Measurements from ENCODE around the gene PRSS23. TPM values are rescaled to one million over a fixed set of nuclear protein-coding genes. Genes with fewer than 3 reads are reported as not detected.

Gene PRSS23
- total and polyA plus RNA-seq, 4 experiments from 2014 or later, result 0.08 TPM; not detected in 3

DNA sequence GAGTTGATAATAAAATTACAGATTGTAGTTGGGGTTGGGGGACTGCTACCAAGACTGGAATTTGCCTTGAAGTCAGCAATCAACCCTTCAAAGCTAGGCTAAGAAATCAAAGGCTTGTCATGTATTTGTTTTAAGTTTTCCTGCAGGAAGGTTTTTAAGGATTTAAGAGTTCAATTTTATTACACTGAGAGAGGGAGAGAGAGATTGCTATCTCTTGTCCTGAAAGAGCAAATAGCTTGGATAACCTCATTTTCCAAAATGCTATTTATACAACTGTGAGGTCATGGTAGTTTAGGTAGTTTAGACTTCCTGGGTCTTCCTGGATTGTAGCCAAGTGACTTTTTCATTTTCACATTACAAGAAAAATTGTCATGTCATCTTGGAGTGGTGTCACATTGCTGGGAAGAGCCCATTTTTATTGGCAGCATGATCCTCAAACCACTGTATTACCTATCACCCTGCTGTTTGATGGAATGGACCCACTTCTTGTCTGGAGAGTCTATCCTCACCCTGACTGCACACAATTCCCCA lies 10.1 kb upstream of the PRSS23 start:
- Mint-ChIP-seq H3K4me1 (no peaks in the 10 kb centered on the region), H3K4me3 (no peak overlapping the region), H3K9me3 (peaks cover 0 to 2% (median 0%) of the 10 kb centered on the region in 8 donors), H3K27ac (no peak overlapping the region), H3K27me3 (peaks cover 2 to 9% of the 10 kb centered on the region in 2 donors), H3K36me3 (no peaks in the 10 kb centered on the region)
- Histone ChIP-seq H3K4me3 (ENCODE audit: low read length in 2 of 2) (no peak overlapping the region), H3K27ac (ENCODE audit: low read depth, low read length) (no peak overlapping the region), H3K9me3 (ENCODE audit: control insufficient read depth in 1 of 2, low read length in 2 of 2) (no peaks in the 10 kb centered on the region), H3K36me3 (ENCODE audit: insufficient read depth, low read length) (no peaks in the 10 kb centered on the region), H3K4me1 (ENCODE audit: insufficient read depth, low read length) (no peaks in the 10 kb centered on the region), H3K27me3 (ENCODE audit: insufficient read depth, low read length) (no peaks in the 10 kb centered on the region)
- CTCF ChIA-PET (ENCODE audit: partially characterized antibody), result no interaction called here
- POLR2A ChIA-PET (ENCODE audit: partially characterized antibody), result no interaction called here
- intact Hi-C loops (cut with micrococcal nuclease), result no loop called here
- no peak for DNase-seq

DNA sequence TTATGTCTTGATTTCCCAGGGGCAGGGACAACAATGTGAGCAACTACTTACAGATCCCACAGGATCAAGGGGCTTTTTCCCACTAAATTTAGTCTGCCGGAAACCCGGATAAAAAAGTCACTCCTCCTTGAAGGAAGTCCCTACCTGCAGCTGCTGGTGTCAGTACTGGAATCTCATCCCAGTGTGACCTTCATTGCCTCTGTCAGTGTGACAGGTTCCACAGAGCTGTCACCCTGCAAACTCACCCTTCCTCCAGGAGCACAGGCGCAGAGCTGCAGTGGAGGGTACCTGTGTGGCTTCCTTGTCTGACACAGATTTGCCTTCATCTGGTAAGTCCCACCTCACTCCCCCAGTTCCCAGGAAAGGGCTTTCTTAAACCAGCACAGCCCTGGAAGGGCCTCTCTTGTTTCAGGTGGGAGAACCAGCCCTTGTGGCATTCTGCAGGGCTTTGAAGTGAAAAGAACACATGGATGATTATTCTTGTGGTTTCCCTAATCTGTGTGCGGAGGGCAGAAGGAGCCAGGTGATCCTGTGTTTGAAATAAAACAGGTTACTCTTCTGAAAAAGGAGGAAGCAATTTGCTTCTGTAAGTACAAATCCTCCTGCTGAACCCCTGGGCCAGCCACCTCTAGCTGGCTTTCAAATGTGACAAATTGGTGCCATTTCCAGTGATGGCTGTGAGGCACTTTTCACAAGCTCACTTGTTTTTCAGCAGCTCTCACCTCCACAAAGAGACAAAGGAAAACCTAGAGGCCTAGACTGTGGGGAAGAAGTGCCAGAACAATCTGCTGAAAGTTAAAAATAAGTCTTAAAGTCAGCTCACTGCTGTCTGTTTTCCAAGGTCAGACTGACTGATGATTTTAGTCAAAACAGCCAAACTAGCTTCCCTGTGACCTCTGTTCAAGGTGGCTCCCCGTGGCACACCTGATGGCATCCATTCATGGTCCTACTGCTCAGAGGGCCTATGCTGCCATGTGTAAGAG lies 9.2 kb upstream of the PRSS23 start:
- no peak overlapping the region for H3K27ac Mint-ChIP-seq

DNA sequence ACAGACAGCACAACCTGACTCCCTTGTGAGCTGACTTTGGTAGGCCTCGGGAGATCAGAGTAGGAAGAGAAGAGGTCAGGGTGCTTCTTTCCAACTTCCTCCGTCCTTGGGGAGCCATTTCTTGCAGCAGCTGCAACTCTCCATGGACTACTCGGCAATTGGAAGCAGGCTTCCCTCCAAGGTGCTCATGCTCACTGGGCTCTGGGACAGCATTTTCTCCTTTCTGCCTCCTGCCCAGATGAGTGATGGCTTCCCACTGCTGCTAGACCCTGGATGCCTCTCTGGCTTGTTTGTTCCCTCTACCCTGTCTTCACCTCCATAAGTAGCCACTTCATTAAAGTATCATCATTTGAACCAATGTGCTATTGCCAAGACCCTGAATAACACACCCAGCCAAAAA lies 8.2 kb upstream of the PRSS23 start:
- ChIA-PET POLR2A (ENCODE audit: partially characterized antibody) (no interaction called here), CTCF (ENCODE audit: partially characterized antibody) (interaction anchor here (1.0 kb wide), 1 partner anchor 337 kb away, joined by 3 read pairs; no protein-coding TSS in a partner anchor)
- no peaks in the 10 kb centered on the region for H3K4me1 ChIP-seq (ENCODE audit: insufficient read depth, low read length)
- no peaks in the 10 kb centered on the region for H3K4me1 Mint-ChIP-seq
- H3K9me3 Mint-ChIP-seq, result peaks cover 0 to 2% (median 0%) of the 10 kb centered on the region in 8 donors
- intact Hi-C loops (cut with micrococcal nuclease), result no loop called here
- H3K4me3 ChIP-seq (ENCODE audit: low read length in 2 of 2), result no peak overlapping the region
- H3K9me3 ChIP-seq (ENCODE audit: control insufficient read depth in 1 of 2, low read length in 2 of 2), result no peaks in the 10 kb centered on the region
- H3K4me3 Mint-ChIP-seq, result no peak overlapping the region
- H3K36me3 Mint-ChIP-seq, result no peaks in the 10 kb centered on the region
- no peak overlapping the region for H3K27ac ChIP-seq (ENCODE audit: low read depth, low read length)
- no peak overlapping the region for H3K27ac Mint-ChIP-seq
- peaks cover 11 to 17% of the 10 kb centered on the region in 2 donors for H3K27me3 Mint-ChIP-seq
- no peaks in the 10 kb centered on the region for H3K27me3 ChIP-seq (ENCODE audit: insufficient read depth, low read length)
- H3K36me3 ChIP-seq (ENCODE audit: insufficient read depth, low read length), result no peaks in the 10 kb centered on the region
- no peak for DNase-seq

More for the DNA sequence above, 9.2 kb upstream of the PRSS23 start:
- no peaks in the 10 kb centered on the region for H3K36me3 Mint-ChIP-seq
- no peaks in the 10 kb centered on the region for H3K4me1 ChIP-seq (ENCODE audit: insufficient read depth, low read length)
- no peak overlapping the region for H3K4me3 ChIP-seq (ENCODE audit: low read length in 2 of 2)
- ChIA-PET POLR2A (ENCODE audit: partially characterized antibody) (no interaction called here), CTCF (ENCODE audit: partially characterized antibody) (no interaction called here)
- H3K9me3 Mint-ChIP-seq, result peaks cover 0 to 2% (median 0%) of the 10 kb centered on the region in 8 donors
- no peaks in the 10 kb centered on the region for H3K27me3 ChIP-seq (ENCODE audit: insufficient read depth, low read length)
- H3K27ac ChIP-seq (ENCODE audit: low read depth, low read length), result no peak overlapping the region
- H3K36me3 ChIP-seq (ENCODE audit: insufficient read depth, low read length), result no peaks in the 10 kb centered on the region
- H3K9me3 ChIP-seq (ENCODE audit: control insufficient read depth in 1 of 2, low read length in 2 of 2), result no peaks in the 10 kb centered on the region
- no peak overlapping the region for H3K4me3 Mint-ChIP-seq
- no peaks in the 10 kb centered on the region for H3K4me1 Mint-ChIP-seq
- peaks cover 5 to 14% of the 10 kb centered on the region in 2 donors for H3K27me3 Mint-ChIP-seq
- DNase-seq, result no peak
- intact Hi-C loops (cut with micrococcal nuclease), result no loop called here

DNA sequence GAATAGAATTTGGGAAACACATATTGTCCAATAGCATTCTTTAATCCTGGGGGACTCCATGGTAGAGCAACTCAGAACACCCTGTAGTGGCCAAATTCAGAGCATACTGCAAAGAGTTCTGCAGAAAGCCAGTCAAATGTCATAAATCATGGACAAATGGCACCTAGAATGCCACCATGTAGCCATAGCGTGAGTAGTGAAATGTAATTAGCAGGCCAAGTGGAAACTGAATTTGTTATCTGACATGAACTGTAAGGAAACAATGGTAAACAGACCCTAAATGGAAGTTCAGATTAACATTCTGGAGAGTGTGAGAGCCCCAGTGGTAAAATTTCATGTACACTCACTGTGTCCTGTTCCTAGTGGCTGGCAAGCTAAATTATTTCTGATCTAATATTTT lies 7.0 kb upstream of the PRSS23 start:
- no peaks in the 10 kb centered on the region for H3K27me3 ChIP-seq (ENCODE audit: insufficient read depth, low read length)
- Mint-ChIP-seq H3K9me3 (peaks cover 0 to 2% (median 0%) of the 10 kb centered on the region in 8 donors), H3K4me3 (no peak overlapping the region), H3K27ac (no peak overlapping the region), H3K27me3 (peaks cover 13 to 22% of the 10 kb centered on the region in 2 donors), H3K36me3 (no peaks in the 10 kb centered on the region), H3K4me1 (peaks cover 0 to 2% (median 0%) of the 10 kb centered on the region in 4 donors)
- H3K9me3 ChIP-seq (ENCODE audit: control insufficient read depth in 1 of 2, low read length in 2 of 2), result no peaks in the 10 kb centered on the region
- DNase-seq, result no peak
- intact Hi-C loops (cut with micrococcal nuclease), result no loop called here
- POLR2A ChIA-PET (ENCODE audit: partially characterized antibody), result no interaction called here
- no peaks in the 10 kb centered on the region for H3K4me1 ChIP-seq (ENCODE audit: insufficient read depth, low read length)
- CTCF ChIA-PET (ENCODE audit: partially characterized antibody), result interaction anchor here (1.1 kb wide), 1 partner anchor 24 kb away, joined by 3 read pairs; no protein-coding TSS in a partner anchor
- H3K27ac ChIP-seq (ENCODE audit: low read depth, low read length), result no peak overlapping the region
- H3K36me3 ChIP-seq (ENCODE audit: insufficient read depth, low read length), result no peaks in the 10 kb centered on the region
- no peak overlapping the region for H3K4me3 ChIP-seq (ENCODE audit: low read length in 2 of 2)

DNA sequence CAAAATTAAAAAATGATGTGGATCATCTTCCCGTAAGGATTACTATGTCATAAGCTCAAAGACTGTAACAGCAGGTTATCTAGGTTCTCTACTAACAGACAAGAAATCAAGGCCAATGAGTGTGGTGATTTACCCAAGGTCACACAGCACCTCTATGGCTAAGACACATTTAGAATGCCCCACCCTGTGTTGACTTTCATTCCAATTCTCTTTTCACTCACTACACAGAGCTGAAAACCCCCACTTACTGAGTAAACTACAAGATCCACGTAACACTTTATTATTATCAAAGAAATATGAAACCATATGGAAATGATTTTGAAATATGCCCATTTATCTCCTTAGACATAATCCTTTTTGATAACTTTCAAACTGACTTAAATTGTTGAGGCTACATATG lies 4.8 kb upstream of the PRSS23 start:
- Histone ChIP-seq H3K9me3 (ENCODE audit: control insufficient read depth in 1 of 2, low read length in 2 of 2) (no peaks in the 10 kb centered on the region), H3K4me1 (ENCODE audit: insufficient read depth, low read length) (no peaks in the 10 kb centered on the region), H3K27me3 (ENCODE audit: insufficient read depth, low read length) (peaks cover 7% of the 10 kb centered on the region), H3K4me3 (ENCODE audit: low read length in 2 of 2) (no peak overlapping the region), H3K36me3 (ENCODE audit: insufficient read depth, low read length) (no peaks in the 10 kb centered on the region), H3K27ac (ENCODE audit: low read depth, low read length) (no peak overlapping the region)
- no peak overlapping the region for H3K27ac Mint-ChIP-seq
- POLR2A ChIA-PET (ENCODE audit: partially characterized antibody), result no interaction called here
- no peaks in the 10 kb centered on the region for H3K36me3 Mint-ChIP-seq
- peaks cover 0 to 8% (median 1%) of the 10 kb centered on the region in 4 donors for H3K4me1 Mint-ChIP-seq
- intact Hi-C loops (cut with micrococcal nuclease), result no loop called here
- DNase-seq, result no peak
- H3K9me3 Mint-ChIP-seq, result no peaks in the 10 kb centered on the region
- H3K4me3 Mint-ChIP-seq, result no peak overlapping the region
- H3K27me3 Mint-ChIP-seq, result peaks cover 18 to 20% of the 10 kb centered on the region in 2 donors
- CTCF ChIA-PET (ENCODE audit: partially characterized antibody), result no interaction called here

DNA sequence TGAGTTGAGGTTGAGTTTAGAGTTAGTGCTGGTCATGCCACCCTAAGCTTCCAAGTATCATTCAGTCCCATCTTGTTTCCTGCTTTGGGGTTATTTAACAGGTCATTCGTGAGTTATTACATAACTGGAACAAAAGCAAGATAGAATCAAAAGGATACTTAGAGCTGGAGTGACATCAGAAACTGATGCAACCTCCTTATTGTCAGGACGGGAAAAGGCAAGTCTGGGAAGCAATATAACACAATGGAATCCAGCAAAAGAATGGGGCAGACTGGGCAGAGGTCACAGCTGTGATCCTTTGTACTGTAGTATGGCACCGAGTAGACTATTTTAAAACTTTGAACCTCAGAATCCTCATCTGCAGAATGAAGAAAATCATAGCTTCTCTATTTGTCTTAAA lies 4.4 kb upstream of the PRSS23 start:
- H3K27ac ChIP-seq (ENCODE audit: low read depth, low read length), result no peak overlapping the region
- Mint-ChIP-seq H3K9me3 (no peaks in the 10 kb centered on the region), H3K27ac (no peak overlapping the region), H3K4me1 (peaks cover 0 to 12% (median 3%) of the 10 kb centered on the region in 4 donors), H3K27me3 (peaks cover 20 to 22% of the 10 kb centered on the region in 2 donors), H3K36me3 (no peaks in the 10 kb centered on the region), H3K4me3 (no peak overlapping the region)
- ChIA-PET CTCF (ENCODE audit: partially characterized antibody) (interaction anchor here (0.7 kb wide), 1 partner anchor 414 kb away, joined by 3 read pairs; no protein-coding TSS in a partner anchor), POLR2A (ENCODE audit: partially characterized antibody) (no interaction called here)
- DNase-seq, result no peak
- no peak overlapping the region for H3K4me3 ChIP-seq (ENCODE audit: low read length in 2 of 2)
- peaks cover 7% of the 10 kb centered on the region for H3K27me3 ChIP-seq (ENCODE audit: insufficient read depth, low read length)
- no peaks in the 10 kb centered on the region for H3K36me3 ChIP-seq (ENCODE audit: insufficient read depth, low read length)
- no peaks in the 10 kb centered on the region for H3K9me3 ChIP-seq (ENCODE audit: control insufficient read depth in 1 of 2, low read length in 2 of 2)
- intact Hi-C loops (cut with micrococcal nuclease), result no loop called here
- H3K4me1 ChIP-seq (ENCODE audit: insufficient read depth, low read length), result no peaks in the 10 kb centered on the region

DNA sequence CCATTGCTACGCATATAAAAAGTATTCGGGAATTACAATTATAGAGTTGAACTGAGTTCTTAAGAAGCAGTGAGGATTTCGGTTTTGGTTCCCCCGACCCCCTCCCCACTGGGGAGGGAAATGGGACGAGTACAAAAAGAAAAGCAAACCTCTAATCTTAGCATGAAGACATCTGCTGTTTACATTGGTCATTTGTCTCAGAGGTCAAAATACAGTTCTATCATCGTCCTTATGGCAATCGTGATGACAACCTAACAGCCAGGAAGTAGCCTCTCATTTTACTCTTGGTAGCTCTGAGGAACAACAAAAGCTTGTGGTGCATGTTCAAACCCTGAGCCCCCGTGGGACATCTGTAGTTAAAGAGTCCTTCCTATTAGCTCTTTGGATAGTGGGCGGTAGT lies 3.2 kb upstream of the PRSS23 start:
- H3K27ac ChIP-seq (ENCODE audit: low read depth, low read length), result no peak overlapping the region
- H3K9me3 ChIP-seq (ENCODE audit: control insufficient read depth in 1 of 2, low read length in 2 of 2), result no peaks in the 10 kb centered on the region
- ChIA-PET CTCF (ENCODE audit: partially characterized antibody) (no interaction called here), POLR2A (ENCODE audit: partially characterized antibody) (no interaction called here)
- Mint-ChIP-seq H3K9me3 (peaks cover 0 to 2% (median 0%) of the 10 kb centered on the region in 8 donors), H3K27me3 (peaks cover 27 to 30% of the 10 kb centered on the region in 2 donors), H3K4me1 (peaks cover 0 to 12% (median 4%) of the 10 kb centered on the region in 4 donors), H3K4me3 (no peak overlapping the region), H3K27ac (no peak overlapping the region), H3K36me3 (no peaks in the 10 kb centered on the region)
- H3K27me3 ChIP-seq (ENCODE audit: insufficient read depth, low read length), result peaks cover 7% of the 10 kb centered on the region
- no peak overlapping the region for H3K4me3 ChIP-seq (ENCODE audit: low read length in 2 of 2)
- intact Hi-C loops (cut with micrococcal nuclease), result no loop called here
- DNase-seq, result no peak
- no peaks in the 10 kb centered on the region for H3K4me1 ChIP-seq (ENCODE audit: insufficient read depth, low read length)
- no peaks in the 10 kb centered on the region for H3K36me3 ChIP-seq (ENCODE audit: insufficient read depth, low read length)

All from CD4-positive, alpha-beta memory T cell (primary cell).